CD4-positive, alpha-beta T cell treated with Interleukin-1 beta for 1 hour (primary cell): Measurements from ENCODE around the gene NHSL1.
A peak's percentile ranks its signal among the peaks of the same experiment; 100 is the strongest.

Experiments used
- DNase-seq, 2 donors: peaks; one replicate each; pipeline ENCODE4 v3.0.0-alpha.2; 2020 to 2022

Gene NHSL1

DNA sequence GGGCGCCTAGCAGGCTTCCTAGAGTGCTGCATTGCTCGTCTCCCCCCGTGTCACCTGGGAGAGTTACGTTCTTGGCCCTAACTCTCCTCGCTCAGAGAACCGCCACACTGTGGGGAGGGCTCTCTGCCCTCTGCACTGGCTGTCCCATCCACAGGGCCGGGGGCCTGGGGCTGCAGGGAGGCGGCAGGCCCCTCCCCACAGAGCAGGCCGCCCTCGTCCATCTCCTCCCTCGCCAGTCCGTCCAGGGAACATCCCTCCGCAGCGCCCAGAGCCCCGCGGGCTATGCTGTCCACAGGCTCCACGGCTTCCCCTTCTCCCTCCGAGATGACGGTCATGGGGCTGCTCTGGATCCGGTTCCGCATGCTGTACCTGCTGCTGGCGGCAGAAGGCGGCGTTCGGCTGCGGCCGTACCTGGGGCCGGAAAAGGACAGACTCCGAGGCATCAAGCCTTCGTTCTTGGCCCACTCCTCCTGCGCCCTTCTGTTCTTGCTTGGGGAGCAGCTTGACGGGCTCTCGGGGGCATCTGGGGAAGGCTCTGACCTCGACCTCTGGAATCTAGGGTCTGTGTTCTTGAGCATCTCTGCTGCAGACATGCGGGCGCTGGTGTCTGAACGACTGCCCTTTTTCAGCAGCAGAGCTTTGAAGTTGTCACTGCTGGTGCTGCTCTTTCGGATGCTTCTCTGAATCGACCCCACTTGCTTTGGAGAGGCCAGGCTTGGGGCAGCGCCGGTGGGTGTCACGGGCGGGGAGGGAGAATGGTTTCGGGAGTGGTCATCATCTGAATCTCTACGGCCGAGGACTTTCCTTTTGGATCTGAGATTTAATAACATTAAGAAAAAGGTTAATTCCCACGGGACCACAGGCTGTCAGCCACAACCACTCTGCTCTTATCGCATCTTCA, 75.0 kb downstream of the NHSL1 start:
- no peak for DNase-seq

DNA sequence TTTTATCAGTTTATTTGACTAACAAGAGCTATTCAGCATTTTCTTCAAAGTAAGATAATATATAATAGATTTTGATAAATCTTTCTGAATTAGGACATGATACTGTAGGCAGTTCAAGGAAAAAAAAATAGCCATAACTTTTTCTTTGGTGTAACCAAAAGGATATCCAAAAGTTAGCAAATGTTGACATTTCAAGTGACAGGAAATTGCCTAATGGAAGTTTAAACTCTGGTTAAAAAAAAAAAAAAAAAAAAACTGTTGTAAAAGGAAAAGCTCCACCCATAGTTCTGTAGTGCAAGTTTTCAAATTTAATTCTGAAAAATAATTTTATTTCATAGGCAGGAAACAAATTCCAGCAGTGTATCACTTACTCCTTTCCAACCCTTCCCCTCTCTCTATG, 76.4 kb downstream of the NHSL1 start:
- DNase-seq: no peak

DNA sequence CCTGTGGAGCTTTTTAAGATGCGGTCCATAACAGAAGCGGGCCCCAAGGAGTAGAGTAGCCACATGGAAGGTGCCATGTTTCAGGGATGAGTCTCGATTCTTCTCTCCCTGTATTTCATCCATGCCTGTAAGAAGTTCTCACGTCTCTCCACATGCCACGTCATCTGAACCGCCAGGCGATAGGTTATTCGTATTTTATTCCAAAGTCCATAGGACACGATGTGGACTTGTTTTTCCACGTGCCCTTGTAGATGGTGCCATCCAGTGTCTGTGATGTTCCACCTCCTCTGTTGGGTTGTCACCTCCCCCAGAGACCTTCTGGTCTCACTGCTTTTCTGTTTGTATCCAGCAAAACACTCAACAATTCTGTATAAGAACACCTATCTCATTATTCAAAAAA, 77.7 kb downstream of the NHSL1 start:
- no peak for DNase-seq

DNA sequence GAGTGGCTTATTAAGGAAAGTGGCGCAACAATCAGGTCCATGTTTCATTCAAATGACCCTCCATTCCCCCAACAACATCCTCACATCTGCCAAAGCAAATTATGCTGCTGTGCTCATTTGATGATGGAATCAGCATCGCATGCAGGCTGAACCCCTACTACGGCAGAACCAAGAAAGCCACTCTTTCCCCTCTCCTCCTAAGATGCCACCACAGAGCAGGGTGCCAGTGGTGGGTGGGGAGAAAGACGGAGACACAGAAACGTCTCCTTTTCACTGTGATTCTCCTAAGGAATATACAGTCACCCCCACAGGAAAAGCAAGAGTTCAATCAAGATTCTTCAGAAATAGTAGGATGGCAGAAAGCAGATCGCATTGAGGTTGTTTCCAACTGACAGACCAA, 78.2 kb downstream of the NHSL1 start:
- no peak for DNase-seq

DNA sequence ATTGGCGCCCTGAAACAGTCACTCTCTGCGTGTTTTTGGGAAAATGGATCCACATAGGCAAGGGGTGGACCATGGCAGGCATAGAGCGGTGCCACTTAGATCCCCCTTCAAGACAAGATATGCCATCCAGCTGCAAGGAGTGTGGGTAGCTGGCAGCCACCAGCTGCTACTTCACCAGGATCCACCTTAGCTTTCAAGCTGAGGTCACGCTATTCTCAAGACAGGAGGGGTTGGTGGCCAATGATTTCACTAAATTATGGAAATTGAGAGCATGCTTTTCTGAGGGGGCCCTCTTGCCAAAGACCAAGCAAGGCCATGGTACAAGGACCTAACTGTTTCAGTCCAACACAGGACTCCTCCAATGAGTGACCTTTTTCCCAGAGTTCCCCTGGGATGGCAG, 78.9 kb downstream of the NHSL1 start:
- DNase-seq: no peak

DNA sequence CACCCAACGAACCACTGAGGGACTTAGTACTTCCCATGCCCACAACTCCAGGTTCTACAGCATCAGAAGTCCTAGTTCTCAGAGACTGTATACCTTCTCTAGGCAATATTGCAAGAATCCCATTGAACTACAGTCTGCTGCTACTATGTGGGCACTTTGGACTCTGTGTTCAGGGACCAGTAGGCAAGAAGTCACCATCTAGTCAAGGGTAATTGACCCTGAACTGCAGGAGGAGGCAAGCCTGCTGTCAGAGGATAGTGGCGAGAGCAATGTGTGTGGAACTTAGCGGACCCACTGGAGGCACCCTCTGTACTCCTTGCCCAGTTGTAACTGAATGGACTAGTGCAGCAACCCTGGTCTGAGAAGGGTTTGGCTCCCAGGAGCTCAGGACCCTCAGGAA, 79.5 kb downstream of the NHSL1 start:
- no peak for DNase-seq

DNA sequence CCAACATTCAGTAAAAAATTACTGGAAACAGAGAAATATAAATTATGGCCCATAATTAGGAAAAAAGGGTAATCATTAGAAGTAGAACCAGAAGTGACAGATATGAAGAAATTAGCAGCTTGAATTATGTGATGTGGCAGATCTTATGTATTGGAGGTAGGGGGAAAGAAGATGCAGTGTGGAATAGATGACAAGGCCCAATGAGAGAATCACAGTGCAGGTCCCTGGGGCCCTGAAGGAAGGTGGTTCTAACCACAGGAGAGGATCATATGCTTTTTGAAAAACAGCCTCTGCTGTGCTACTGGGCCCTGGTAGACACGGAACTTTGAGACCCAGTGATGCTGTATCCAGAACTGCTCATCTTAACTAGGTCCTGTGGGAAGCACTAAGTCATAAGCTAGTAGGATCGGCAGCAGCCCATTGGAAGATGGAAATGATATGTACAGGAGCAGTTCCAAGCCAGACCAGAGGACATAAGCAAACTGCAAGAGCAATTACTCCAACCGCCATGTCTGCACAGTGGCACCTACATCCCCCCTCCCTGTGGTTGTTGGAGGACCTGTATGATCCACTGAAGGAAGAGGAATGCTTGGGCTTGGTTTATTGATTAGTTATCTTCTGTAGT, 81.1 kb downstream of the NHSL1 start:
- no peak for DNase-seq

DNA sequence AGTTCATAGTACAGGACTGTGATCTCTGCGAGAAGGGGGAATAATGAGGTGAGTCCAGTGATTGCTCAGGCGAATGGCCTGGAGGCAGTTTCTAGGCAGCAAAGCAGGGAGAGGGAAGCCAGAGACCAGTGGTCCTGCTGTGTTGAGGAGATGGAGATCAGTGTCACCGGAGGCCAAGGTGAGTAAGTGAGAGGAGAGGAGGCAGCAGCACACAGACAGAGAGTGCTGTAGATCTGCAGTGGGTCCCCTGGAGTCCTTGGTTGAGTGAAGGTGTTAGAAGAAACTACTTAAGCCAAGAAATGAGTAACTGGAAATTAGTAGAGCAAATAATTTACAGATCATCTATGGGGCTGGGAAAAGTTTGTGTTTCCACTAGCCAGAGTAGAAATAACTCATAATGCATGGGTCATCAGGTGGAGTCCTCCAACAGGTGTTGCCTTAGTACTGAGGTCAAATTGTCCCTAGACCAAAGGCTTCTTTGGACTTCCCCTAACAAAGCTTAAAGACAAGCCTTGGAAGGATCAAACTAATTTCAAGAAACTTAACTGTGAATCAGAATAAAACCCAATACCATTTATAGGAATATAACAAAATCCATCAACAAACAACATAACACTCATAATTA, 81.7 kb downstream of the NHSL1 start:
- no peak for DNase-seq

DNA sequence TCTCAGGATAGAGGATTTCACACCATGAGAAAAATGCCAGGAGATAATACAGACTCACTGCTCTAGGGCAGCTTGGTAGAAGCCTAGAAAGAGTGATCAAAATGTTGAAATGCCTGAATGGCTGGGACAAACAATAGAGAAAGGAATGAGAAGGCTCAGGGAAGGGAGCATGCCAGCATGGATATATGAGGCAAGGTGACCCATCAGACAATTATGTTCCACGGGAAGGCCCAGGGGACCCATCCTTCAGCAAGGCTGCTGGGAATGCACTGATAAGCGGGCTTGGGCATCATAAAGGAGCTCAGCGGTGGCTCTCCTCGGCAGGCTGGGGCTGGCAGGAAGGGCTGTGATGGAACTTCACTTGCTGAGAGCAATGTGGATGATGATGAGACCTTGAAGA, 83.1 kb downstream of the NHSL1 start:
- DNase-seq: no peak

DNA sequence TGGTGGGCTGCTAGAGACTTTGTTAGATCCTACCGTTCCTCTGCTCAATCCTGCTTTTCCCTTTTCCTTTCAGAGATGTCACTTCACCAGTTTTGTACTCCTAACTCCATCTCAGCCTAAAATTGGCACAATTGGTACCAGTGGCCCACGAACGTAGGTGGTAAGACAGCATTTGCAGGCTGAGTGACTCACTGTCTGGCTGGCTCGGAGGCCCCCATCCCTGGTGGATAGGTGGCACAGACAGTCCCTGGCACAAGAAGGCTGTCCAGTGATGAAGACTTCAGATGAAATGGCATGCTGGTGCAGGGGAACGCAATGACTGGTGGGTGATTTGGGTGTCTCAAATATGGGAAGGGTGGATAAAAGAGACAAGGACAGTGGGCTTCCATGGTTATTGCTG, 84.2 kb downstream of the NHSL1 start:
- DNase-seq: no peak

DNA sequence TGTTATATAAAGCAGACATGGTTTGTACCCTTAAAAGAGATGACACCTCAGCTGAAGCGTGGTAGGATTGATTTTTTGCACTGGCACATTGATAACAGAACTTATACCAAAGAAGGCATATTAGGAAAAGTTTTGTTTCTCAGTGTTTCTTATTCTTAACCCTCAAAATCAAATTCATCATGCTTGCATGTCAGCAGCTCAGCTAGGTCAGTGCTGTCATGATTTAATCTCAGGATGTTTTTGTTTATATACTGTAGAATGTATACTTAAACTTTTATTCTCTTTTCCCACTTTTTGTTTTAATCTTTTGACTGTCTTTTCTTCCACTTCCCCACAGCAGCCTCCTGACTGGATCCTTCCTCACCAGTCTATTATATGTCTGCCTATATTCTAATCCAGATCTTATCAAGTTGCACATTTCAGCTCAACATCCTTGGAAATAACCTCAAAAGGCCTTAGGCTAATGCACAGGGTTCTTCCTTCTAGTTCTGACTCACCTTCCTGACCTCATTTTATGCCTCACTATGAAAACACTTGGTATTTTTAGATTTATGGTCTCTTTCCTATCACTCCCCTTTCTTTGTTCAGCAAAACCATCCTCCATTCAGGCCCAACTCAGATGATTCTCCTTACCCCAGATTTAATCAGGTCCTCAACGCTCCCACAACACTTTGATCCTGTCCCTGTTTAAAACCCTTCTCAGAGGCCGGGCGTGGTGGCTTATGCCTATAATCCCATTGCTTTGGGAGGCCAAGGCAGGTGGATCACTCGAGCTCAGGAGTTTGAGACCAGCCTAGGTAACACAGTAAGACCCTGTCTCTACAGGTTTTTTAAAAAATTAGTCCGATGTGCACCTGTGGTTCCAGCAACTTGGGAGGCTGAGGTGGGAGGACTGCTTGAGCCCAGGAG, 88.1 kb downstream of the NHSL1 start:
- no peak for DNase-seq

DNA sequence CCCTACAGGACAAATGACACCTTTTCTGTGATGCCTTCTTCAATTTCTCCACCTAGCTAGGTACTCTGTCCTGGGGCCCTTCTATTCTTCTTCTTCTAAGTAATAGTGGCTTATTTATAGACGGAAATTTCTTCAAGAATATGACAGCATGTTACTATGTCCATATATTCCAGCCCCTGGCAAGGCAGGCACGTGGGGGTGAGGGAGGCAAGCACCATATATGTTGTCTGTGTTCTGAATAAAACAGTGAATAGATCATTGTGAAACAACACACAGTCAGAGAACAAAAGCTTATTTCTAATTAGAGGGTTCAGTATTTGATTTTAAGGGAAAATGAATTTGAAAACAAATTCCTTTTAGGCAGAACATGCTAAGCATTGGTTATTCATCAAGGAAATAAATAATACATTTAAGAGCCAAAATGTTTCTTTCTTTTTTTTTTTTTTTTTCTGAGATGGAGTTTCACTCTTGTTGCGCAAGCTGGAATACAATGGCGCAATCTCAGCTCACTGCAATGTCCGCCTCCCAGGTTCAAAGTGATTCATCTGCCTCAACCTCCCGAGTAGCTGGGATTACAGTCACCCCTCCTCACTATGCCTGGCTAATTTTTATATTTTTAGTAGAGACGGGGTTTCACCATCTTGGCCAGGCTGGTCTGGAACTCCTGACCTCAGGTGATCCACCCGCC, 89.1 kb downstream of the NHSL1 start:
- peak in 1 of 2 donors; percentile 13 for DNase-seq

DNA sequence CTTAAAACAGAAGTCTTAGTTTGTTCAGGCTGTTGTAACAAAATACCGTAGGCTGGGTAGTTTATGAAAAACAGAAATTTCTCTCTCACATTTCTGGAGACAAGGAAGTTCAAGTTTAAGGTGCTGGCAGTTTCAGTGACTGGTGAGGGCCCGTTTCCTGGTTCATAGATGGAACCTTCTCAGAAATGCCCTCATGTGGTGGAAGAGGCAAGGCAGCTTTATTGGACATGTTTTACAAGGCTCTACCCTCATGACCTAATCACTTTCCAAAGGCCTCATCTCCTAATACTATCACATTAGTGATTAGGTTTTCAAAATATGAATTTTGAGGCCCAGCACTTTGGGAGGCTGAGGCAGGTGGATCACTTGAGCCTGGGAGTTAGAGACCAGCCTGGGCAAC, 92.9 kb downstream of the NHSL1 start:
- peak in 1 of 2 donors; percentile 3 for DNase-seq

DNA sequence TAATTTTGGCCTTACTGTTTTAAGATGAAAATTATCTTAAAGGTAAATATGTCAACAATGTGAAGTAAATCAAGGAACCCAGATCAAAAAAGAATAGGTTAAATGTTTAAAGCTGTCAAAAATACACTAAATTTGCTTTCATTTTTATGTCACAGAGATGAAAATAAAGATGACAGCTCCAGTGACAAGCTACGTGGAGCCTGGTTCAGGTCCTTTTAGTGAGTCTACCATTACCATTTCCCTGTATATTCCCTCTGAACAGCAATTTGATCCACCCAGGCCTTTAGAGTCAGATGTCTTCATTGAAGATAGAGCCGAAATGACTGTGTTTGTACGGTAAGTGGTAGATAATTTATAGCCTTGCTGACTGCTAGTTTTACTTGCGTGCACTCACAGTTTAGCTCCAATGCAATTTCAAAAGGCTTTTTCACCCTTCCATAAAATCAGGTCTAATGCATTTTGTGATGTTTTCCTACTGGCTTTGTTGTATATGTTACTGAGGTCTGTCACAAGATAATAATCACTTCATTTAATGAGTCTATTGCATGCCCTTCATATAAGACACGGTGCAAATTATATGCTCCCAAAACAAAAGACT, 93.4 kb downstream of the NHSL1 start:
- no peak for DNase-seq

DNA sequence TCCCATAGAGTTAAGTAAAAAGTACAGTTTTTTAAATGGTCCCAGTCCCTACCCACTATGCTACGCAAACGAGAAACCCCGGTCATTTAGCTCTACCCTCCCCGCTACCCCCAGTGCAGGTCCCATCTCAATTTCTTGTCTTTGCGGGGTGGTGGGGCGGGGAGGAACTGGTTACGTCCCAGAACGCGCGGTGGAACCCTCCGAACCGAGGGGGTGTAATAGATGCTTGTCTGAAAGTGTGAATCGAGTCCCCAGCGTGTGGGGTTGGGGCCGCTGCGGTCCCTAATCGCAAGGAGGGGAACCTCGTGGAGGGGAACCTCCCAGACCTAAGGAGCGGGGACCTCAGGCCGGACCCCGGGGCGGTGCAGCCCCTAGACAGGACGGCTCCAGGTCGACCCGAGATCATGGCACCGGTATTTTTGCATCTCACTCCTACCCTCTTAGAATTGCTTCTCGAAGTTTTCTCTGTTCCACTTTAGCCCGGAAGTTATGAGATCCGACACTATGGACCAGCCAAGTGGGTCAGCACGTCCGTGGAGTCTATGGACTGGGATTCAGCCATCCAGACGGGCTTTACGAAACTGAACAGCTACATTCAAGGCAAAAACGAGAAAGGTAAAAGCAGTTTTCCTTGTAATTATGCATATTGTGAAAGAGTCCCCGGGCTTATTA, 94.5 kb downstream of the NHSL1 start:
- DNase-seq: peak in 1 of 2 donors; percentile 18

DNA sequence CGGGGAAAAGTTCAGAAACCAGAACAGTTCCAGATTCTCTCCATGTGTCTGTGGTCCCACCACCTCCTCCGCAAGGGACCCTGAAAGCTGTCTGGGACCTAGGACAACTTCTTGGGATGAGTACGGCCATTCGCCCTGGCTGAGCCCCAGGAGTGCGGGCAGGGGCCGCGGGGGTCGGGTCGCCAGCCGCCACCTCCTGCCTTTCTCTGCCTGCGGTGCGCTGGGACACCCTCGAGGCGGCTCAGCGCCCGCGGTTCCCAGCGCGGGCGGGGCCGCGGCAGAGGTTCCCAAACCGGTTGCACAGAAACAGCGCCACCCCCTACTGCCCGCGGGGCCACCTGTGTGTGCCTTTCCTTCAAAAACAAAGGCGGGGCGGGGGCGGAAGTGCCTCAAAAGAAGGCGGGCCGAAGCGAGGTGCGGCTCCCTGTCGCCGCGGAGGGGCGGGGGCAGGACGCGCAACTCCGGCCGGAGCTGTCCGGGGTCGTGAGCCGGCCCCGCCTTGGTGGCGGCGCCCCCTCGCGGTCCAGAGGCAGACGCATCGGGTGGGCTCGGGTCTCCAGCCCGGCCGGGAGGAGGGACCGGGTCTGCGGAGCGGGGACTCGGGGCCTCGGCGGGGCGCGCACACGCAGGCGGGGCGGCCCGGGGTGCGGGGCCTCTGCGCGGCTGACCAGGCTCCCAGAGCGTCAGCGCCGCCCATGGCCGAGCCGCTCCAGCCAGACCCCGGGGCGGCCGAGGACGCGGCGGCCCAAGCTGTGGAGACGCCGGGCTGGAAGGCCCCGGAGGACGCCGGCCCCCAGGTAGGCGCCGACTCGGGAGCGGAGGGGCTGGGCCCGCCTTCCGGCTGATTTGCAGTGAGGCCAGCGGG, 95.3 kb downstream of the NHSL1 start, which contains the start of gene HEBP2:
HEBP2 (plus strand) TSS at position 423 of the 865 bp plus-strand sequence; CDS start at position 696, 273 bp downstream.
- peak; percentile 92 to 93 for DNase-seq

DNA sequence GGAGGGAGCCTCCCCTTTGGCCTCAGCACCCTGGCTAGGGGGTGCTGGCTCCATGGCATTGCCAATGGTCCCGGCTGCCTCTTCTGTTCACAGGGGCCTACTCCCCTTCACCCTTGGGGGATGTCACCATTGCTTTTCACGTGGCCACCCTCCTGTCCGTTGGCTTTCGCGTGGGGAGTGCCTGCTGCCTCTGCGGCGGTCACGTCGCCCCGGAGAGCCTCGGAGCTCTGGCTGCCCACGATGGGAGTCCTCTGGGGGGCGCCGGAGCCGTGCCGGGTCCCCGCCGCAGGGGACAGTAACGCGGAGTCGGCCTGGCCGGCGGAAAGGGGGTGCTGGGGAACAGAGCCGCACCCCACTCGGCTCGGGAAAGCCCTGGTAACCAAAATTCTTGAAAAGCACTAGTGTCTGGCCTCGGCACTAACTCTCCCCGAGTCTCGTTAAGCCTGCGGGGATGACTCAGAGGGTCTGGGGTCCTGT, 95.9 kb downstream of the NHSL1 start:
- peak; percentile 28 to 32 for DNase-seq

DNA sequence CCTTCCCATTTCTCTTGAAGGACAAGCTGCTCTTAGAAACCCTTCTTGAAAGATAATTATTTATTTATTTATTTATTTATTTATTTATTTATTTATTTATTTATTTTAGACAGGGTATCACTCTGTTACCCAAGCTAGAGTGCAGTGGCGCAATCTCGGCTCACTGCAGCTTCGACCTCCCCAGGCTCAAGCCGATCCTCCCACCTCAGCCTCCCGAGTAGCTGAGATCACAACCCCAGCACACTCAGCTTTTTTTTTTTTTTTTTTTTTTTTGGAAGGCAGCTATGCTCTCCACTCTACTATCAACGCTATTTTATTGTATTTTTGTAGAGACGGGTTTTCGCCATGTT, 96.5 kb downstream of the NHSL1 start:
- DNase-seq: no peak

DNA sequence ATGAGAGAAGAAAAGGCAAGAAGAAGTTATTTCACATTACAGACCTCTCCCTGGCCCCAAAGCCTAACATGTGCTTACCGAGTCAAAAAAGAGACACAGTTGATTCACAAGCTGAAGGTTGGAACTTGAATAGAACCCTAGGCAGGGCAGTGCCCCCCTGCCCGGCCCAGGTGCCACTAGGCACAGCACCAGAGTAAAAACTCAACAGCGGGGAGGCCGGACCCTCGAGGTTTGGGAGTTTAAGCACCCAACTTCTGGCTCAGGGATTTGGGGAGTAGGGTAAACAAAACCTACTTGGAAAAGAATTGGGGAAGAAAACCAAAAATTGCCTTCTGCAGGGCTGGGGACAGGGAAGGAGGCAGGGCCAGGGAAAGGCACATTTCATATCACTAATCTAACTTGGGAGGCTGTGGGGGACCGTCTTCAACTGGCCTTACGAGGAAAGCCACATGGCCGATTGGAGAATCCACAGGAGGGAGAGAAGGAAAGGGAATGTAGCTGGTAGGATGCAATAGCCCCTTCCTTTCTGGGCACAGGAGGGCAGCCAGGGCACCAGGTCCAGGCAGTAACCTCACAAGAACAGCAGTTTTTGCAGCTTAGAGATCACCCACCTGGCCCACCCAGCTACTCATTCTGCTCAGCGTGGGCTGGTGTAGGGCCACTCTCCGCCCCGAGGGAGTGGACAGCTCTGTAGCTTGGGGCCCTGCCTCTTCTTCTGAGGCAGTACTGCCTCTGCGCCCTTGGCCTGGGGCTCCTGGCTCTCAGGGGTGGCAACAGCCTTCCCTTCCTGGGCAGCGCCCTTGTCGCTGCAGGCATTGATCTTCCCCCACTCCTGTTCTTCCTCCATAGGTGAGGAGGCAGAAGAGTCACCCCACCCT, 97.1 kb downstream of the NHSL1 start:
- no peak for DNase-seq
